ENCODE results near the gene WDTC1.

Gene WDTC1

GRCh38 chr1:27356277-27356618 lies 121.8 kb downstream of the WDTC1 start:
- no peak for DNase-seq (ENCODE audit: low read depth in 2 of 2)

- DNase-seq (ENCODE audit: low read depth in 2 of 2): no peak
These were observed 122.3 kb downstream of the WDTC1 start for GRCh38 chr1:27356619-27357280.

- no peak for DNase-seq (ENCODE audit: low read depth in 2 of 2)
These were observed 123.0 kb downstream of the WDTC1 start for GRCh38 chr1:27357281-27358037.
